GM19035 (cell line): Measurements from ENCODE around the gene HOXB5.
A peak's percentile ranks its signal among the peaks of the same experiment; 100 is the strongest.

Experiments used
- ATAC-seq: cut with Tn5 transposase; IDR thresholded peaks from one replicate; pipeline ENCODE4 v1.9.1; 2021; ENCODE audit not compliant: unreplicated experiment

Gene HOXB5

DNA sequence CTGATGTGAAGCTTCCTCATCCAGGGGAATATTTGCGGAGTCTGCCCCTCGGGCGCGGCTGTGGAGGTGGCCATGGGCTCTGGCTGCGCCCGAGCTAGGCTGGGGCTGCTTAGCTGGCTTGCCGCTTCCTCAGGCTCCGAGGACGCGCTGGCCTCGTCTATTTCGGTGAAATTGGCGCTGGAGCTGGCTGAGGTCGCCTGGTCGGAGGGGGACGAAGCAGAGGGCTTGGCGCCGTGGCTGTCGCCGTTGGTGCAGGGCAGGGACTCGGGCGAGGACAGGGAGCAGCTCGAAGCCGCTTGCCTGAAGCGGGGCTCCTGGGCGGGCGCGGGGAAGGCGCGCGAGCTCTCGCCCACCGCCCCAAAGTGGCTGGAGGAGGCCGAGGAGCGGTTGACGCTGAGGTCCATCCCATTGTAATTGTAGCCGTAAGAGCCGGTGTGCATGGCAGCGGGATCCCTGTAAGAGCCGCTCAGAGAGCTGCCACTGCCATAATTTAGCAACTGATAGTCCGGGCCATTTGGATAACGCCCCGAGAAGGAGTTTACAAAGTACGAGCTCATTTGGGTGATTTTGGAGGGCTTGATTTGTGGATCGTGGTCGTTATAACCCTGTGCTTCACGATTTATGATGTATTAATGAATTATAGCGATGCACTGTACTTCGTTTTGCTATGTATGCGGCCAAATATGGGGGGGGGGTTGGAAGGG, at the start of gene HOXB5:
HOXB5 (minus strand) TSS at position 654 of the 704 bp plus-strand sequence; CDS start at position 557, 97 bp downstream.
- ATAC-seq = no peak

DNA sequence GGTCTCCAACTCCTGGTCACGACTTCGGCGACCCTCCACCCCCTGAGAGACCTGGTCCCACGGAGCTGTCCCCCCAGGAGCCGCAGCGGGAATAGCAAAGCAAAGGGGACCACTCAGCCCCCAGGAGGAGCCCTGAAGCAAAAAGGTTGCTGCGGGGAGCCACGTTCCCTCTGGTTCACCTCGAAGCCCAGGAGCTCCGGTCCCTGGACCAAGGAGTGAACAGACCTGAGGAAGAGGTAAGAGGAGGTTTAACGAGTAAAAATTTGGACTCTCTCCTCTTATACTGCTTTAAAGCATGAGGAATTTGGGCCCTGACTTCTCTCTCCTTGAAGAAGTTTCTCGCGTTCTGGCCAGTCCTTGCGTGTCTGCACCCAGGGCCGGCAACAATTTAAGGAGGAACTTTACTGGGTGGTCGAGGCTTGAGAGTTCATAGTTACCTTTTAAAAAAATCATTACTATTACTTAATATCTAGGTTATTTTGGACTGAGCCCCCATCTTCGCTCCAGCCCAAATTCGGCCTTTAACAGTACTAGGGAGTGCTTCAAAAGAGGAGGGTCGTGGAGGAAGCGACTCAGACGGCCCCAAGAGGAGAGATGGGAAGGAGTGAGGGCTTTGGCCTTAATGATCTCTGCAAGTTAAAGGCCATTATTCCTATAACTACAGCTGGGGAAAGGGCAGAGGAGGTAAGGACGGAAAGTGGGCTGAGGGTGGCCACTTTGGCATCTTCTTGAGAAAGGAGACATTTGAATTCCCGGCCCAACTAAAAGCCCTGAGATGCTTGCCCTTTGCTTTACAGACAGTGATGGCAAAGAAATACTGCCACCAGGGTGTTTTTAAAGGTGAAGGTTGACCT, 49.5 kb upstream of the HOXB5 start:
- ATAC-seq = no peak

GRCh38 chr17:48642059-48642842, 48.7 kb upstream of the HOXB5 start:
- no peak for ATAC-seq

DNA sequence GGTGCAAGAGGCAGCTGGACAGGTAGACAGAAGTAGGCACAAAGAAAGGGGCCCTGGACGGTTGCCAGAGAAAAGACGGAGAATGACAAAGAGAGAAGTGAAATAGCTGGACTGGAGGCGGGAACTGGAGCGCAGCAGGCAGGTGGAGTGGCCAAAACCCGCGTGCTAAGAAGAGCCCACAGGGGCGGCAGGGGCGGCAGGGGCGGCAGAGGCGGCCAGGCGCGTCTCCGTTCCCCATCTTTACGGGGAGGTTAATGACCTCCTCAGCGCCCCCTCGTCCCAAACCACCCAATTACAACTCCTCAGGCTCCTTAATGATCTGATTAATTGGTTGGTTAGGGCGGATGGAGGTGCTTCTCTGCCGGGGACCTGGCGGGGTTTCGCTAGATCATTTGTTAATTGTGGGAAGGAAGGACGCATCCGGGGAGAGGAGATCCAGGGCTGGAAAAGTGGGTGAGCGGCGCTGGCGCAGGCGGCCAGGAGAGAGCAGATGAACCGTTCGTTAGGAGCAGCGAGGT, 48.0 kb upstream of the HOXB5 start:
- no peak for ATAC-seq

DNA sequence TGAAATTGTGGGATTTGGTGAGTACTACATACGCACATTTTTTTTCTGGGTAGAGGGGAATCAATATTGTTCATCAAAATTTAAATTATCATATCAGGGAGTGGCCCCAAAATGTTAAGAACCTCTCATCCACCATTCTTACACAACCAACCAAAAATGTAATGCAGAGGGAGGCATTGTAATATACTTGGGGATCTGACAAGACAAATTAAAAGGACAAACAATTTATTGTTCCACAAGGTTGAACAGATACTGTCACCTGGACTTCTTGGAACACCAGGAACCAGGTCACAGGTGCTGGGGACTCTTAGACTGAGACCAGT, 47.2 kb upstream of the HOXB5 start:
- no peak for ATAC-seq

- no peak for ATAC-seq
Observed at GRCh38 chr17:48639982-48640857, 46.6 kb upstream of the HOXB5 start.

DNA sequence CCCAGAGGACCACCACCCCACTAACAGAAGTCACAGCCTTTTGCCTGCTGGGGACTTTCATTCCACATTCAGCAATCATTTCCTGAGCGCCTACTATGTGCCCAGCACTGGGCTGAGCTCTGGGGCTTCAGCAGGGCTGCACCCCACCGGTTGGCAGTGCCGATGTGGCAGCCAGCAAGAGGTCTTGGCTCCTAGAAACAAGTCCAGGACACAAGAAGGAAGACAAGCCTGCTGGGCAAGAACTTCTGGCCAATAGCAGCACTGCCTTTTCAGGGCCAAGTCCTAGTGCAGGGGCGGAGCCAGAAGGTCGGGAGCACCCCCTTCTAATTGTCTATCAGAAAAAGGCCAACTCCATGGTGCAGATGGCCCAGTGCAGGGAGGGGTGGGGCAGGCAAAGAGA, 45.6 kb upstream of the HOXB5 start:
- no peak for ATAC-seq

DNA sequence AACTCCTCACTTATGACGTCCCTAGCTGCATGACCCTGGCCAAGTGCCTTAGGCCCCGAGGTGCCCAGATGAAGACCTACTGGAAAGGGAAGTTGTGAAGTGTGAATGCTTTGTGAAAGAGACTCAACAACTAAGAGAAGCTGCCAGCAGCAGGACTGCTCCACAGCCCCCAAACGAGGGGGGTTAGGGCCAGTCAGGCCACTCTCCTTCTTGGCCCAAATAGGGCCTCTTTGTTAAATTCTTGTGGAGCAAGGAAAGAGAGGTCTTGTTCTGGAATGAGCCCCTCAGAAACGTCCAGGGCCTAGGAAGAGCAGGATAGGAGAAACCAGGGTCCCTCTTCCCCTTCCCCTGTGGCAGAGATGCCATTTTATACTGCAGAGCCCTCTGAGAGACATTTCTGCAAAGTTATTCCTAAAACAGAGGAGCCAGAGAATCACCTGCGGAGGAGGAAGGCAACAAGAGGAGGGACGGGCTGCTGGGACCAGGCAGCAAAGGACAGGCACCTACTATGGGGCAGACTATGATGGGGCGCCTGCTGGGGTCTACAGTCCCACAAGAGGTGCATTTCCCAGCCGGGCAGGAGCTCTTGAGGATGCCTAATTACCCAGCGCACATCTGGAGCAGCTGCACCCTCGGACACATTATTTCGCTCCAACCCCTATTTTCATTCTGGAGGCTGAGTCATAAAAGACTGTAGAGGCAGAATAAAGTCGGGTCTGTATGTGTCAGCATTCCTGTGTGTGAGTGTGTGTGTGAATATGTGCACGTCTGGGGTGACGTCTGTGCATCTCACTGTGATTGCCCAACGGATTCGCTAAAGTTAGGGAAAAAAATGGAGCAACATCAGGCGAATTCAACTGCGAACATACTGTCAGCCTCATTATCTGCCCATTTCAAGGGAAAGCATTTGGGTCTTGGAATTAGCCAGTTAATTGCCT, 44.0 kb upstream of the HOXB5 start:
- ATAC-seq = no peak

GRCh38 chr17:48636177-48637018, 42.8 kb upstream of the HOXB5 start:
- ATAC-seq = peak; percentile 70

DNA sequence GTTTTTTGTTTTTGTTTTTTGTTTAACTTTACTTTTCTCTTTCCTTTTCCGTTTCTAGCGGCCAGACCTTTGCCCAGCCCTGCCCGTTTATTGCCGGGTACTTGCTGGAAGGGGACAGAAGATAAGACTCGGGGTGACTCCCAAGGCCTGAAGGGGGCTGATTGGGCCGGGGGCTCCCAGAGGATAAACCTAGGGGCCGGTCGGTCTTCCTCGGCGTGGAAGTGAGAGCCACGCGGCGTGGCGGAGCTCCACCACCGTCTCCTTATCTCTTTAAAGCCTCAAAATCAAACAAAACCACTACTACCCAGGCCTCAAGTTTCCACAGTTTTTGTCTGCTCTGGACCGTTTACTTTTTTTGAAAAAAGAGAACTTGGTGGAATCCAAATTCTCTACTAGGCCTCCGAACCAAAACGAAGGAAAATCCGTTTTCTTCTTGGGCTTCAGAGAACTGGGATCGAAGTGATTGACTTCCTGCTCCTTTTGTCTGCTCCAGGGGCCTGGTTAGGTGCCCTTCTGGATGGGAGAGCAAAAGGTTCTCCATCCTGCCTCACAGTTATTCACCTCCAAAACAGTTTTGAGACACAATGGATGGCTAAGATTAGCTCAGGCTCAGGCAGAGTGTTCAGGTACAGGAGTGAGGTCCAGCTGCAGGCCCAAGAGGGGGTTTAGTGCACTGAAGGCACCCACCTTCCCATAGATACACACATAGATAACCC, 41.1 kb upstream of the HOXB5 start:
- ATAC-seq = no peak

GRCh38 chr17:48633266-48633677, 39.7 kb upstream of the HOXB5 start:
- no peak for ATAC-seq

DNA sequence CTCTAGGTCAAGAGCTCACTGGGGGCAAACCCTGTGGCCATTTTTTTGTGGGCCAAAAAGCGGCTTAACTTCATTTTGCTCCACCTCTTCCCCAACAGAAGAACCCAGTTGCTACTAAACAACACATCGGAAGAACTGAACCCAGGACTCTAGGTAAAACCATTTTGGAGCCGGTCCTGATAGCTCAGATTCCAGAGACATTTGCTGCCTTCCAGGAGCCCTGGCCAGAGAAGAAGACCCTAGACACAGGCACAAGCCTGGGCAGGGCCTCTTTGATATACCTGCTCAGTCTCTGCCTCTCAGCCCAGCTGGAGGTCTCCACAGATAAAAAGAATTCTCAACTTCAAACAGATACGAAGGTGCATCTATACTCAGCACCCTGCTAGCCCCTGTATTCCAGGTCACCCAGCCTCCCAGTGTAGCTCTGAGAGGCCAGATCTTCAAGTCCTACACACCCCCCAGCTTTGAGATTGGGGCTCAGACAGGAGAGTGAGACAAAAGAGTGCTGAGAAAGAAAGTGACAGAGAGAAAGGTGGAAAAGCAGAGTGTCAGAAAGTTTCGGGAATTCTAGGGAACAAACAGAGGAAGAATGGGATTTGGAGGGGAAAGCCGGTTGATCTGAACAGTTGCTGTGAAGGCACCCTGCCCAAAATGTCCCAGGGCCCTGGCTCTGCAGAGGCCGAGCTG, 39.1 kb upstream of the HOXB5 start:
- ATAC-seq = no peak

GRCh38 chr17:48631693-48632578, 38.4 kb upstream of the HOXB5 start:
- ATAC-seq = no peak

DNA sequence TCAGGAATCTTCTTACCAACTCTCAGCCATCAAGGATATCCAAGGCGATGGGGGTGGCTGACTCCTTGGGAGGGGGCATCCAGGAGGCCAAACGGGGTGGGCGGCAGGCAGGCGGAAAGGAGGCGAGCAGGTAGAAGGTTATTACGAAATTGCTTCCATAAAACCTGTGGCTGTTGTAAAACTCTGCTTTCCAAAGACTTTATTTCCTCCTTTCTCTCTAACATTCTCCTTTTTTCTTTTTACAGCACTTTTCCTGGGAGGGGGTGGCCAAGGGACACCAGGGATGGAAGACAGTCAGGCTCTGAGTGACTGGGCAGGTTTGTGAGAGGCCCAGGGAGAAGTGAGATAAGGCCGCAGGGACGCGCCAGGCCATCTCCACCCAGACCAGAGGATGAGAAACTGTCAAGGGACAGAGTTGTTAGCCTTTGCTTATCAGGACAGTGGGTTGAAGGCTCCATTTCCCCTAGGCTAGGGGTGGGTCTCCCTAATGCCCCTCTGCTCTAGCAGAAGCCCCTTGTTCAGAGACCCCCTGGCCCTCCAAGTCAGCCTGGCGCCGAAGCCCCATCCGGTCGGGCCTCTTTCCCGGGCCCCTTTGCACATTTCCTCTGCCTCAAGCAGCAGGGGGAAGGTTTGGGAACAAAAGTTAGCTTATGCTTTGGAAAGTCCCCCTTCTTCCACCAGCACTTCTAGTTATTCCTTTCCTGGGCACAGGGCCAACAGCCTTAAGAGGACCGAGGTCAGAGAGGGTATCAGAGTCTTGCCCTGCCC, 37.5 kb upstream of the HOXB5 start:
- no peak for ATAC-seq
